MCF 10A (cell line): ENCODE measurements around the gene CACNB2. TPM values are rescaled to one million over a fixed set of nuclear protein-coding genes. Genes with fewer than 3 reads are reported as not detected.

Source experiments
- BruUV-seq: library from RNA; stranded (reverse); fragments of 400-500 nt; replicated peaks from 2 replicates; lab custom pipeline; 2021; lab: Mats Ljungman, UMichigan
- CTCF ChIA-PET: fragments of 300-600 bp; sonication (Branson Sonifier 250); formaldehyde crosslinking; extraction: SDS; loops from one replicate; lab custom pipeline; 2021; ENCODE audit warnings: antibody characterized with exemption, inconsistent platforms; lab: Yijun Ruan, JAX
- POLR2A ChIA-PET: fragments of 300-600, 350-650 bp; sonication (Branson Sonifier 250); formaldehyde crosslinking; extraction: SDS; loops from one replicate; lab custom pipeline; 2020; ENCODE audit warnings: antibody characterized with exemption, inconsistent platforms; lab: Yijun Ruan, JAX
- DNase-seq: peaks from one replicate; pipeline ENCODE4 v3.0.0-alpha.2; 2018; ENCODE audit not compliant: unreplicated experiment
- H3K27ac Mint-ChIP-seq: one replicate; pipeline ENCODE4 v1.8.0; 2022; ENCODE audit warnings: mild to moderate bottlenecking, low read depth, mixed read lengths; ENCODE audit not compliant: unreplicated experiment
- H3K27me3 Mint-ChIP-seq: one replicate; pipeline ENCODE4 v1.8.0; 2022; ENCODE audit warnings: mixed read lengths; ENCODE audit not compliant: insufficient read depth, unreplicated experiment
- H3K36me3 Mint-ChIP-seq: one replicate; pipeline ENCODE4 v1.8.0; 2022; ENCODE audit warnings: mild to moderate bottlenecking, moderate library complexity, mixed read lengths; ENCODE audit not compliant: insufficient read depth, unreplicated experiment
- H3K4me1 Mint-ChIP-seq: one replicate; pipeline ENCODE4 v1.8.0; 2022; ENCODE audit warnings: mixed read lengths; ENCODE audit not compliant: insufficient read depth, unreplicated experiment
- H3K4me3 Mint-ChIP-seq: one replicate; pipeline ENCODE4 v1.8.0; 2022; ENCODE audit warnings: mild to moderate bottlenecking, moderate library complexity, mixed read lengths; ENCODE audit not compliant: unreplicated experiment
- H3K9me3 Mint-ChIP-seq: one replicate; pipeline ENCODE4 v1.8.0; 2022; ENCODE audit warnings: mixed read lengths; ENCODE audit not compliant: unreplicated experiment
- intact Hi-C: fragments of 100-400 bp; cut with micrococcal nuclease; formaldehyde crosslinking; loops from 2 replicates; pipeline ENCODE4 v1.14.1; 2022
- total RNA-seq: library from RNA; stranded (reverse); gene quantifications from 2 replicates; pipeline ENCODE4 v1.2.3, GENCODE V29; 2022
- TF ChIP-seq, protein P1 (sequence below): fragments of 200-600 bp; IDR thresholded peaks from one replicate; pipeline ENCODE4 v1.8.0; 2022; ENCODE audit warnings: antibody characterized with exemption, mild to moderate bottlenecking; ENCODE audit not compliant: unreplicated experiment

CACNB2 gene
- total RNA-seq, 1 experiment from 2014 or later, result 3.3 TPM

GRCh38 chr10:18303851-18304801 is 163.9 kb downstream of the CACNB2 start:
- ChIA-PET POLR2A (interaction anchor here (0.6 kb wide), 1 partner anchor 15 kb away, joined by 3 read pairs; no protein-coding TSS in a partner anchor), CTCF (interaction anchor here (0.6 to 1.4 kb wide), 3 partner anchors 8 to 14 kb away, joined by 3 to 5 read pairs (median 3); no protein-coding TSS in a partner anchor)
- no TSS peak for BruUV-seq
- Mint-ChIP-seq H3K4me3 (no peak overlapping the region), H3K36me3 (no peaks in the 10 kb centered on the region), H3K9me3 (no peaks in the 10 kb centered on the region), H3K4me1 (peaks cover 5% of the 10 kb centered on the region), H3K27ac (no peak overlapping the region), H3K27me3 (no peaks in the 10 kb centered on the region)
- intact Hi-C loops, result no loop called here
- no peak for DNase-seq
- TF ChIP-seq, protein P1, sequence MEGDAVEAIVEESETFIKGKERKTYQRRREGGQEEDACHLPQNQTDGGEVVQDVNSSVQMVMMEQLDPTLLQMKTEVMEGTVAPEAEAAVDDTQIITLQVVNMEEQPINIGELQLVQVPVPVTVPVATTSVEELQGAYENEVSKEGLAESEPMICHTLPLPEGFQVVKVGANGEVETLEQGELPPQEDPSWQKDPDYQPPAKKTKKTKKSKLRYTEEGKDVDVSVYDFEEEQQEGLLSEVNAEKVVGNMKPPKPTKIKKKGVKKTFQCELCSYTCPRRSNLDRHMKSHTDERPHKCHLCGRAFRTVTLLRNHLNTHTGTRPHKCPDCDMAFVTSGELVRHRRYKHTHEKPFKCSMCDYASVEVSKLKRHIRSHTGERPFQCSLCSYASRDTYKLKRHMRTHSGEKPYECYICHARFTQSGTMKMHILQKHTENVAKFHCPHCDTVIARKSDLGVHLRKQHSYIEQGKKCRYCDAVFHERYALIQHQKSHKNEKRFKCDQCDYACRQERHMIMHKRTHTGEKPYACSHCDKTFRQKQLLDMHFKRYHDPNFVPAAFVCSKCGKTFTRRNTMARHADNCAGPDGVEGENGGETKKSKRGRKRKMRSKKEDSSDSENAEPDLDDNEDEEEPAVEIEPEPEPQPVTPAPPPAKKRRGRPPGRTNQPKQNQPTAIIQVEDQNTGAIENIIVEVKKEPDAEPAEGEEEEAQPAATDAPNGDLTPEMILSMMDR, result no peak

GRCh38 chr10:18306031-18306430 is 165.8 kb downstream of the CACNB2 start:
- H3K27me3 Mint-ChIP-seq, result no peaks in the 10 kb centered on the region
- BruUV-seq, result no TSS peak
- intact Hi-C loops, result no loop called here
- TF ChIP-seq, protein P1, result no peak
- ChIA-PET POLR2A (no interaction called here), CTCF (no interaction called here)
- no peak for DNase-seq
- peaks cover 5% of the 10 kb centered on the region for H3K4me1 Mint-ChIP-seq
- no peaks in the 10 kb centered on the region for H3K36me3 Mint-ChIP-seq
- H3K27ac Mint-ChIP-seq, result no peak overlapping the region
- H3K4me3 Mint-ChIP-seq, result no peak overlapping the region
- H3K9me3 Mint-ChIP-seq, result no peaks in the 10 kb centered on the region

- no TSS peak for BruUV-seq
- H3K9me3 Mint-ChIP-seq, result no peaks in the 10 kb centered on the region
- DNase-seq, result peak; percentile 32
- peaks cover 11% of the 10 kb centered on the region for H3K4me1 Mint-ChIP-seq
- CTCF ChIA-PET, result interaction anchor here (0.6 to 0.7 kb wide), 2 partner anchors 92 to 463 kb away, joined by 3 to 5 read pairs; no protein-coding TSS in a partner anchor
- no peaks in the 10 kb centered on the region for H3K27me3 Mint-ChIP-seq
- TF ChIP-seq, protein P1, result no peak
- no peaks in the 10 kb centered on the region for H3K36me3 Mint-ChIP-seq
- POLR2A ChIA-PET, result no interaction called here
- H3K4me3 Mint-ChIP-seq, result no peak overlapping the region
- intact Hi-C loops, result no loop called here
- no peak overlapping the region for H3K27ac Mint-ChIP-seq
Measured at GRCh38 chr10:18308600-18308999, 168.4 kb downstream of the CACNB2 start.

- BruUV-seq, result no TSS peak
- CTCF ChIA-PET, result no interaction called here
- Mint-ChIP-seq H3K4me3 (no peak overlapping the region), H3K27me3 (no peaks in the 10 kb centered on the region), H3K27ac (no peak overlapping the region), H3K36me3 (no peaks in the 10 kb centered on the region), H3K9me3 (no peaks in the 10 kb centered on the region), H3K4me1 (peaks cover 11% of the 10 kb centered on the region)
- POLR2A ChIA-PET, result no interaction called here
- intact Hi-C loops, result loop anchor here (5.0 kb wide), 3 partner anchors 463 to 703 kb away; no protein-coding TSS in a partner anchor
- TF ChIP-seq, protein P1, result no peak
- no peak for DNase-seq
Measured at GRCh38 chr10:18310761-18311160, 170.5 kb downstream of the CACNB2 start.
